Activated CD4-positive, alpha-beta T cell treated with anti-CD3 and anti-CD28 coated beads, Interleukin-2, Interleukin-4, amounts not matched to agents 100 ng/mL and 50 ng/mL, durations not matched to agents 16 hours and 8 hours (primary cell): ENCODE data around the gene NPC2.
A peak's percentile ranks its signal among the peaks of the same experiment; 100 is the strongest.

ENCODE experiments used
- DNase-seq: peaks from one replicate; pipeline ENCODE4 v3.0.0-alpha.2; 2020; ENCODE audit warnings: low spot score

Gene NPC2

DNA sequence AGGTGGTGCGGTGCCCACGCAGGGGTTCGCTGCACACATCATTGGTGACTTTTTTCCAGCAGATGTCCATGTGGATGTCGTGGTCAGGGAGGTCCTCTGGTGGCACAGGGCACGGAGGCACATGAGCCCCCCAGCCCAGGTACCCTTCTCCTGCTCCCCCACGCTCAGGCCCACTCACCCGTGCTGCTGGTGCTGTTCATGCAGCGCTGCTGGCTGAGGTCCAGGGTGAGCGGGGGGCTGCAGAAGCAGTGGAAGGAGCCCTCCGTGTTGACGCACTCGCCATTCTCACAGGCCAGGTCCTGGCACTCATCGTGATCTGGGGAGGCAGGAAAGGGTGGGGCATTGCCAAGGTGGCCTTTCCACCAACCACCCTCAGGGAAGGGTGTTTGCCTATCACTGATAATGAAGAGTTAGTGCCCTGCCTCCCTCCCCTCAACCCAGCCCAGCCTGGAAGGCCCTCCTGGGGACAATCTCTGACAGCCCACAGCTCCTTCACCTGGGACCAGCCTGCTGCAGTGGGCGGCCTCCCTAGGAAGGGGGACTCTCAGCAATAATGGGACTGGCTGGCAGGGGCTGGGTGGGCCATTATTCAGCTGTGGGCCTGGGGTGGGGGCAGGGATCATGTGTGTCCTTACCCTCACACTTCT lies 10.3 kb upstream of the NPC2 start:
- no peak for DNase-seq

DNA sequence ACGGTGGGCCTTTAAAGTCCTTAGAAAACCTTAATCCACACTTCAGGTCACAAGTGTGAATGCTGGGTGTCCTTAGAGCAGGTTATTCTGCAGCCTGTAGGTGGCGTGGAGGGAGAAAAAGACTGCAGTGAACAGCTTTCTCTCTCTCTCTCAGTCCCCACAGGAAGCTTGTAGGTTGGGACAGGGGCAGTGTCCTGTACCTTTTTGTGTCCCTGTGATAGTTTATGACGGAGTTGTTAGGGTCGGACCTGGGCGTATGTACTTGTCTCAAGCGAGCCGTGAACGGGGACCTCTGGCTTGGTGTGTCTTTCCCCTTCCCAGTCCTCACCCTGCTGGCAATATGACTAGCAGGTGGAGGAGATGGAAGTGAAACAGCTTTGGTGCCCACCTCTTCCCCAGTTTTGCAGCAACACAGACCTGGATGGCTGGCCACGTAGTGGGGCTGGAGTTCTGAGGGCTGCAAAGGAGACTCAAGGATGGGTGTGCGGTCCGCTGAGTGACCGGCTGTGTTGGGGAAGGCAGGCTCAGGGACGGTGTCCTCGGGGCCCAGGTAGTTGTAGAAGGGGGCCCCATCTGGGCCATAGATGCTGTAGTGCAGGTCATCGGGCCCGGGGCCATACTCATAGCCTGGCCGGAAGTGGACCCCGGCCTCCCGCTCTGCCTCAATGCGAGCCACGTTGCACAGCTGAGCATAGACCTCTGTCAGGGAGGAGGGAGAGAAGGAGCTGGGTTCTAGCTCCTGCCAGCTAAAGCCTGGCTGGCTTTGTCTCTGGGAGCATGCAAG lies 9.3 kb upstream of the NPC2 start:
- DNase-seq = peak; percentile 15

GRCh38 chr14:74501691-74502090 lies 8.6 kb upstream of the NPC2 start:
- DNase-seq = no peak

GRCh38 chr14:74501135-74501614 lies 8.1 kb upstream of the NPC2 start:
- no peak for DNase-seq

GRCh38 chr14:74500417-74501134 lies 7.5 kb upstream of the NPC2 start:
- DNase-seq = no peak

DNA sequence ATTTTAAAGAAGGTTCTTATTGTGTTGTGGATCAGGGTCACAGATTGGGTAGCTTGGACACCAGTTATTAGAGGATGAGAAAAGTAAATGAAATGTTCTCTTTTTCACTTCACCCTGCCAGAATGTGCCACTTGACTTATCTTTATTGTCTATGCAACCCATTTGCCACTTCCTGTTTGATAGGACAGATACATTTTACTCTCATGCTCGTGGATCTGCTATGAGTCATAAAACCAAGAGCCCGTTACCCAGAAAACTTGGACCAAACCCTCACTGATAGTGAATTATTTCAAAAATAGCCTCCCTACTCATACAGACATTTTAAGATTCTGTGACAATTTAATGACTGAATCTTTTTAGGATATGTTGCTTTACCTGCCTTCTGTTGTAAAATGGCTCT lies 2.3 kb upstream of the NPC2 start:
- peak; percentile 50 for DNase-seq

DNA sequence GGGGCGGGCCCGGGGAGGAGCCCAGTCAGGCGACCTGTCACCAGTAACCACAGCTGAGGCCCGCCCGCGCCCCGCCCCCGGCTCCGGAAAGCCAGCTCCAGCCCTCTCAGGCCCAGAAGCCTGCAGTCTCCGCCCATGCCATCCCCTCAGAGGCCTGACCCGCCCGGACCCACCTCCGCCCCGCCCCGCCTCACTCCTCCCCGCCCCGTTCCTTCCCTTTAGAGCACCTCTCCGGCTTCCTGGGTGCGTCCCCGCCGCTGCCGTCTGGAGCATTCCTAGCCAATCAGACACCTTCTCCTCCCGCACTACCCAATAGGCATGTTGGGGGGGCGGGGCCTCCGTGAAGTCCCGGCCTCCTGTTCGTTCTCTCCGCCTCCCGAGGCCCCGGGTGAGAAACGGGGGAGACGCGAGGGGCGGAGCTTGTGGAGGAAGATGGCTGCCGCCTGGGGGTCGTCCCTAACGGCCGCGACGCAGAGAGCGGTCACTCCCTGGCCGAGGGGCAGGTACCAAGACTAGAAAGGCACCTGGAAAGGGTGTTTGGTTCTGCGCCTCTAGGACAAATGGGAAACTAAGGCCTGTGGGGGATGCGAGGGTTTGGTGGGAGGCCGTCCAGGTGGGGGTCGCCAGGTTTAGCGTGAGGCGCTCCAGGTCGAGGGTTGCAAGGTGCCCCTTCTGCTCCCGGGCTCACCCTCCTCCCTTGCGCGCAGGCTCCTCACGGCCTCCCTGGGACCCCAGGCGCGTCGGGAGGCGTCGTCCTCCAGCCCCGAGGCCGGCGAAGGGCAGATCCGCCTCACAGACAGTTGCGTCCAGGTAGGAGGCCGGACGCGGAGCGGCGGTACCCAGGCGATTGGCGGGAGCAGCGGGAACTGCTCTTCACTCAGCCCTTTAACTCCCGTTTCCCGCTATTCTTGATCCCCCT lies 497 bp upstream of the NPC2 start, which contains the start of gene ISCA2:
Gene ISCA2, plus strand, starts transcription at position 423 of the 919 bp plus-strand sequence. Its CDS starts 10 bp downstream, at position 433.
- DNase-seq = peak; percentile 99

- peak; percentile 28 for DNase-seq
Measured at GRCh38 chr14:74491956-74492775, 939 bp downstream of the NPC2 start.

DNA sequence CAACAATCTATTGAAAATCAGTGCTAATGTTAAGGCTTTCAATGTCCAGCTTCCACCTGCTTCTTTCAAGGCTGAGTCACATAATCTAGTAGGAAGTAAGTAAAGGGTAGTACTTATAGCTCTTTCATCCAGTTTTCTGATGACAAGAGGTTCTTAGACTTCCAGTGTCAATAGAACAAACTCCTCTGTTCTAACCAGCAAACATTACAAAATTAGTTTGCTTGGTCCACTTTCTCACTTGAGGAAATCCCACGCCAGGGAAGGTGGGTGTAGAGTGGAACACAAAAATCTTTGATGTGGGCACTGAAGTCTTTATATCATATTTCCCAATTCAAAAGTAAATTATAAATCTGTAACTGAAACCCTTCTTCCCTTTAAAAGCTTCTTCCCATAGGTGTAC lies 2.6 kb downstream of the NPC2 start:
- DNase-seq = no peak

GRCh38 chr14:74488786-74489397 lies 4.2 kb downstream of the NPC2 start:
- DNase-seq = peak; percentile 9

- no peak for DNase-seq
Measured at GRCh38 chr14:74486164-74486563, 6.9 kb downstream of the NPC2 start.

- DNase-seq = no peak
Measured at GRCh38 chr14:74483321-74483720, 9.8 kb downstream of the NPC2 start.

- DNase-seq = no peak
Measured at GRCh38 chr14:74482571-74482970, 10.5 kb downstream of the NPC2 start.

GRCh38 chr14:74480046-74480445 lies 13.1 kb downstream of the NPC2 start:
- no peak for DNase-seq

DNA sequence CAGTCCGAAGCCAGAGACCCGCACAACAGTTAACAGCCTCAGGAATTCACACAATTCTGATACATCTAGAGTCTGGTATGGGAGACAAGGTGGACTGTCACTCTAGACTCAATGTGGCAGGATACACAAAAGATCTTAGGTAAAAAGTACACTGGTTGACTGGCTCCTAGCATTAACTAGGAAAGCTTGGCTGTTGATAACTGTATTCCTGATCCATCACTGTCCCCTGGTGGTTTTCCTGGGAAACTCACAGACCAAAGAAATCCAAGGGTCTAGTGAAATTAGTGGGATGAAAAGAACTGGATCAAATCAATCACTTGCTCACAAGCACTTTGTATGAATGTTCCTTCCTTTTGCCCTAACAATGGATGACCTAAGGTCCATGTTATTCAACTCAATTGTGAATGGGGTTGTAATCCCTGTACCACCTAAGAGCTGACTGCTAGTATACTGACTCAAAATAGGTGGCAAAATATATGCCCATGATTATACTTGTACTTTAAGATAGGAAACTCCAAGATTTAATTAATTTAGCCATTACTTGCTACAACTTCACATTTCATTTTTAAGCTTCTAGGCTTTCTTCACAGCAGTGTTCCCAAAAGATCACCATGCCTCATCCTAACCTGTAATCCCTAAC lies 14.0 kb downstream of the NPC2 start:
- DNase-seq = no peak

GRCh38 chr14:74476607-74477006 lies 16.5 kb downstream of the NPC2 start:
- DNase-seq = no peak

GRCh38 chr14:74476107-74476506 lies 17.0 kb downstream of the NPC2 start:
- no peak for DNase-seq

DNA sequence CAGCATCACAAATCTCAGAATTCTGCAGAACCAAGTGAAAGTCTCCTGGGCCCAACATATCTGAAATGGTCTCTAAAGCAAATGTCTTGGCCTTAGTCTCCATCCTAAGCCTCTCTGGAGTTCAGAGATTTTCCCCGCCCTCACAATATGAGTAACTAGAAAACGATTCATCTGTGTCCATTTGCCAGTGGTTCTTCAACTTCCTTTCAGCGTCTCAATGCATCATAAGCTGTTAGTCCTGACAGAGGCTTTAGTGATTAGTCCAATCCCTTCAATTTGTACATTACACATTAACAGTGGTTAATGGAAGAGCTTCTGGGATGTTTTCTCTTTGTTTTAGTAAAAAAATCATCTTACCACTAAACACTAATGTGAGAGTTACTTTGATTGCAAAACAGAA lies 17.4 kb downstream of the NPC2 start:
- DNase-seq = no peak

GRCh38 chr14:74474376-74474775 lies 18.7 kb downstream of the NPC2 start:
- no peak for DNase-seq

GRCh38 chr14:74472601-74473000 lies 20.5 kb downstream of the NPC2 start:
- no peak for DNase-seq
